Hepatocyte (in vitro differentiated cells): ENCODE measurements around the gene ACOT8.

ENCODE experiments used
- EZH2 ChIP-seq: fragments of 200-600 bp; sonication (generic); IDR thresholded peaks from 2 replicates; pipeline ENCODE4 v1.6.1; 2016; ENCODE audit warnings: antibody characterized with exemption, mild to moderate bottlenecking, borderline replicate concordance
- TF ChIP-seq, protein P1 (sequence below): fragments of 200-600 bp; sonication (generic); IDR thresholded peaks from 2 replicates; pipeline ENCODE4 v1.5.1; 2016; ENCODE audit warnings: antibody characterized with exemption, mild to moderate bottlenecking; ENCODE audit not compliant: poor library complexity

- no peak for TF ChIP-seq EZH2
- TF ChIP-seq, protein P1, sequence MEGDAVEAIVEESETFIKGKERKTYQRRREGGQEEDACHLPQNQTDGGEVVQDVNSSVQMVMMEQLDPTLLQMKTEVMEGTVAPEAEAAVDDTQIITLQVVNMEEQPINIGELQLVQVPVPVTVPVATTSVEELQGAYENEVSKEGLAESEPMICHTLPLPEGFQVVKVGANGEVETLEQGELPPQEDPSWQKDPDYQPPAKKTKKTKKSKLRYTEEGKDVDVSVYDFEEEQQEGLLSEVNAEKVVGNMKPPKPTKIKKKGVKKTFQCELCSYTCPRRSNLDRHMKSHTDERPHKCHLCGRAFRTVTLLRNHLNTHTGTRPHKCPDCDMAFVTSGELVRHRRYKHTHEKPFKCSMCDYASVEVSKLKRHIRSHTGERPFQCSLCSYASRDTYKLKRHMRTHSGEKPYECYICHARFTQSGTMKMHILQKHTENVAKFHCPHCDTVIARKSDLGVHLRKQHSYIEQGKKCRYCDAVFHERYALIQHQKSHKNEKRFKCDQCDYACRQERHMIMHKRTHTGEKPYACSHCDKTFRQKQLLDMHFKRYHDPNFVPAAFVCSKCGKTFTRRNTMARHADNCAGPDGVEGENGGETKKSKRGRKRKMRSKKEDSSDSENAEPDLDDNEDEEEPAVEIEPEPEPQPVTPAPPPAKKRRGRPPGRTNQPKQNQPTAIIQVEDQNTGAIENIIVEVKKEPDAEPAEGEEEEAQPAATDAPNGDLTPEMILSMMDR, result no peak
Observed at GRCh38 chr20:45867136-45867818, 10.1 kb upstream of the ACOT8 start.
